Prostate gland (tissue), 2 donors: ENCODE data around the gene BCR. TPM values are rescaled to one million over a fixed set of nuclear protein-coding genes. Genes with fewer than 3 reads are reported as not detected.

ENCODE experiments used
- DNase-seq: peaks from one replicate; pipeline ENCODE4 v3.0.0-alpha.2; 2019; ENCODE audit warnings: low spot score
- H3K27ac ChIP-seq, 2 donors: fragments of 200-600 bp; sonication (generic); 2 replicates each; pipeline ENCODE4 v1.5.1; 2017 to 2019
- H3K27me3 ChIP-seq: fragments of 200-600 bp; sonication (generic); replicated peaks from 2 replicates; pipeline ENCODE4 v1.5.1; 2019; ENCODE audit not compliant: insufficient read depth
- H3K36me3 ChIP-seq, 2 donors: fragments of 200-600 bp; sonication (generic); 1 replicate in 1 of 2; 2 replicates in 1 of 2; pipeline versions ENCODE4 v1.5.1 to v1.8.1; 2017 to 2019
- H3K4me1 ChIP-seq: fragments of 200-600 bp; sonication (generic); replicated peaks from 2 replicates; pipeline ENCODE4 v1.5.1; 2019
- H3K4me3 ChIP-seq, 2 donors: fragments of 200-600 bp; sonication (generic); 2 replicates each; pipeline ENCODE4 v1.5.1; 2017 to 2019
- H3K9me3 ChIP-seq: fragments of 200-600 bp; sonication (generic); 2 replicates; pipeline ENCODE4 v1.5.1; 2017
- POLR2A ChIP-seq: fragments of 450-650 bp; IDR thresholded peaks from one replicate; pipeline ENCODE4 v1.6.1; 2016; ENCODE audit warnings: antibody characterized with exemption, mild to moderate bottlenecking
- POLR2AphosphoS5 ChIP-seq: sonication (generic); formaldehyde crosslinking; IDR thresholded peaks from one replicate; pipeline ENCODE4 v1.6.1; 2017; ENCODE audit warnings: antibody characterized with exemption
- WGBS: methylation state at CpG from one replicate; pipeline ENCODE4 v1.1.5; 2018; 5-methylcytosine and 5-hydroxymethylcytosine counted together
- intact Hi-C: fragments of 100-400 bp; cut with DNase I; formaldehyde crosslinking; loops from one replicate; pipeline ENCODE4 v1.14.2; 2022
- total RNA-seq, 2 donors: library from RNA; depleted of rRNA; stranded (reverse); fragments of >200 nt; gene quantifications; one replicate each; pipeline ENCODE4 v1.1.0, GENCODE V29; 2016
- TF ChIP-seq, protein P1 (sequence below), 4 experiments: fragments of 200-600 bp in 2 of 4; fragments of 450-650 bp in 2 of 4; sonication (generic) in 2 of 4; IDR thresholded peaks; 1 replicate in 3 of 4; 2 replicates in 1 of 4; pipeline ENCODE4 v1.5.1; 2016 to 2019; ENCODE audit warnings: antibody characterized with exemption in 4 of 4, mild to moderate bottlenecking in 2 of 4, moderate library complexity in 2 of 4

The BCR gene
- total RNA-seq, 2 donors from 2014 or later, result 32.7 to 88.8 TPM

DNA sequence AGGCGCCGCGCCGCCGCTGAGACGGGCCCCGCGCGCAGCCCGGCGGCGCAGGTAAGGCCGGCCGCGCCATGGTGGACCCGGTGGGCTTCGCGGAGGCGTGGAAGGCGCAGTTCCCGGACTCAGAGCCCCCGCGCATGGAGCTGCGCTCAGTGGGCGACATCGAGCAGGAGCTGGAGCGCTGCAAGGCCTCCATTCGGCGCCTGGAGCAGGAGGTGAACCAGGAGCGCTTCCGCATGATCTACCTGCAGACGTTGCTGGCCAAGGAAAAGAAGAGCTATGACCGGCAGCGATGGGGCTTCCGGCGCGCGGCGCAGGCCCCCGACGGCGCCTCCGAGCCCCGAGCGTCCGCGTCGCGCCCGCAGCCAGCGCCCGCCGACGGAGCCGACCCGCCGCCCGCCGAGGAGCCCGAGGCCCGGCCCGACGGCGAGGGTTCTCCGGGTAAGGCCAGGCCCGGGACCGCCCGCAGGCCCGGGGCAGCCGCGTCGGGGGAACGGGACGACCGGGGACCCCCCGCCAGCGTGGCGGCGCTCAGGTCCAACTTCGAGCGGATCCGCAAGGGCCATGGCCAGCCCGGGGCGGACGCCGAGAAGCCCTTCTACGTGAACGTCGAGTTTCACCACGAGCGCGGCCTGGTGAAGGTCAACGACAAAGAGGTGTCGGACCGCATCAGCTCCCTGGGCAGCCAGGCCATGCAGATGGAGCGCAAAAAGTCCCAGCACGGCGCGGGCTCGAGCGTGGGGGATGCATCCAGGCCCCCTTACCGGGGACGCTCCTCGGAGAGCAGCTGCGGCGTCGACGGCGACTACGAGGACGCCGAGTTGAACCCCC lies 798 bp downstream of the BCR start:
- H3K4me1 ChIP-seq, result peaks cover 17% of the 10 kb centered on the region
- H3K27ac ChIP-seq, result peak overlapping the region; percentile 47 to 65

DNA sequence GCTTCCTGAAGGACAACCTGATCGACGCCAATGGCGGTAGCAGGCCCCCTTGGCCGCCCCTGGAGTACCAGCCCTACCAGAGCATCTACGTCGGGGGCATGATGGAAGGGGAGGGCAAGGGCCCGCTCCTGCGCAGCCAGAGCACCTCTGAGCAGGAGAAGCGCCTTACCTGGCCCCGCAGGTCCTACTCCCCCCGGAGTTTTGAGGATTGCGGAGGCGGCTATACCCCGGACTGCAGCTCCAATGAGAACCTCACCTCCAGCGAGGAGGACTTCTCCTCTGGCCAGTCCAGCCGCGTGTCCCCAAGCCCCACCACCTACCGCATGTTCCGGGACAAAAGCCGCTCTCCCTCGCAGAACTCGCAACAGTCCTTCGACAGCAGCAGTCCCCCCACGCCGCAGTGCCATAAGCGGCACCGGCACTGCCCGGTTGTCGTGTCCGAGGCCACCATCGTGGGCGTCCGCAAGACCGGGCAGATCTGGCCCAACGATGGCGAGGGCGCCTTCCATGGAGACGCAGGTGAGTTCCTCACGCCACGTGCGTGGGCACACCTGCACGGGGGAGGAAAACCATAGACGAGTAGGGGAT lies 1.5 kb downstream of the BCR start:
- Histone ChIP-seq H3K4me3 (peak overlapping the region; percentile 51 to 54), H3K27ac (peak overlapping the region; percentile 47 to 65), H3K27me3 (no peaks in the 10 kb centered on the region), H3K4me1 (peaks cover 17% of the 10 kb centered on the region), H3K36me3 (no peaks in the 10 kb centered on the region), H3K9me3 (no peaks in the 10 kb centered on the region)
- 69% methylated on average over 41 of the region's 43 CpGs for WGBS
- no peak for DNase-seq
- intact Hi-C loops, result loop anchor here (5.0 kb wide), 1 partner anchor 340 kb away; no protein-coding TSS in a partner anchor
- TF ChIP-seq POLR2A (no peak), POLR2AphosphoS5 (no peak)
- TF ChIP-seq, protein P1, sequence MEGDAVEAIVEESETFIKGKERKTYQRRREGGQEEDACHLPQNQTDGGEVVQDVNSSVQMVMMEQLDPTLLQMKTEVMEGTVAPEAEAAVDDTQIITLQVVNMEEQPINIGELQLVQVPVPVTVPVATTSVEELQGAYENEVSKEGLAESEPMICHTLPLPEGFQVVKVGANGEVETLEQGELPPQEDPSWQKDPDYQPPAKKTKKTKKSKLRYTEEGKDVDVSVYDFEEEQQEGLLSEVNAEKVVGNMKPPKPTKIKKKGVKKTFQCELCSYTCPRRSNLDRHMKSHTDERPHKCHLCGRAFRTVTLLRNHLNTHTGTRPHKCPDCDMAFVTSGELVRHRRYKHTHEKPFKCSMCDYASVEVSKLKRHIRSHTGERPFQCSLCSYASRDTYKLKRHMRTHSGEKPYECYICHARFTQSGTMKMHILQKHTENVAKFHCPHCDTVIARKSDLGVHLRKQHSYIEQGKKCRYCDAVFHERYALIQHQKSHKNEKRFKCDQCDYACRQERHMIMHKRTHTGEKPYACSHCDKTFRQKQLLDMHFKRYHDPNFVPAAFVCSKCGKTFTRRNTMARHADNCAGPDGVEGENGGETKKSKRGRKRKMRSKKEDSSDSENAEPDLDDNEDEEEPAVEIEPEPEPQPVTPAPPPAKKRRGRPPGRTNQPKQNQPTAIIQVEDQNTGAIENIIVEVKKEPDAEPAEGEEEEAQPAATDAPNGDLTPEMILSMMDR (IDR thresholded peaks at IDR 0.05), result no peak

More for the DNA sequence above, 798 bp downstream of the BCR start:
- Histone ChIP-seq H3K27me3 (no peaks in the 10 kb centered on the region), H3K9me3 (no peaks in the 10 kb centered on the region), H3K4me3 (peak overlapping the region; percentile 51 to 54), H3K36me3 (no peaks in the 10 kb centered on the region)
- TF ChIP-seq POLR2A, result no peak
- TF ChIP-seq, protein P1 (IDR thresholded peaks at IDR 0.05), result no peak
- intact Hi-C loops, result loop anchor here (5.0 kb wide), 1 partner anchor 341 kb away; no protein-coding TSS in a partner anchor
- DNase-seq, result no peak
- WGBS, result 18% methylated on average over 61 of the region's 112 CpGs

DNA sequence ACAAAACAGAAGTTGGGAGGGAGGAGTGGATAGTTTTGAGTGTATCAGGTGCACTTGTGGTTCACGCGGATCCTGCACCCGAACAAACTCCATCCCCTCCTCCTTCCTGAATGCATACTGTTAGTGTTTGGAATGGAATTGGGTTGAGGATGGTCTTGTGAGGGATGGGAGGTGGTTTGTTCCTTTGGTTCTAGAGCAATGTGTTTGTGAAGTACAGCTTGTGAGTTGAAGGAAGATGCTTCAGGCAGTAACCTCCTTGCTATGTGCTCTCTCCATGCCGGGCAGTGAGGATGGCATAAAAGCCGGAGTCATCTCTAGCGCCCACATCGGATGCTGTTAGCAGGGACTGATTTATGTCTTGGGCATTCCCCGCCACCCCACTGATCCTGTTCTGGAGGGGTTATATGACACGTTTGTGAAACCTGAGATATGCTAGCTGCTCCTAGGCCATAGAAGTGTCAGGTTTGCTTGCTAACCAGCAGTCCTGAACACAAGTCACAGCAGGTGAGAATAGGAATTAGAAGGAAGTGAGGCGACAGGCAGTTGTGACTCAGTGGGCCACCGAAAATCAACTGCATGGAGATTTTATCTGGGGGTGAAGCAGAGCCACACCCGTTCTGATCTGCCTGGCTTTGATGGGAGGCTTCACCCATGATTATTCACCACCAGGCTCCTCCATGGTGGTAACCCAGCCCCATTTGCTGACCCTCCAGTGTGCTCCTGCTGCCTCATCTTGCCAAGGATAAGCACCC lies 2.2 kb downstream of the BCR start:
- WGBS, result 24% methylated on average over 12 of the region's 12 CpGs
- Histone ChIP-seq H3K4me1 (peaks cover 17% of the 10 kb centered on the region), H3K9me3 (no peaks in the 10 kb centered on the region), H3K27ac (peak overlapping the region; percentile 17 to 65), H3K36me3 (no peaks in the 10 kb centered on the region), H3K4me3 (peak overlapping the region; percentile 51 to 54), H3K27me3 (no peaks in the 10 kb centered on the region)
- TF ChIP-seq, protein P1 (IDR thresholded peaks at IDR 0.05), result no peak
- TF ChIP-seq POLR2A (no peak), POLR2AphosphoS5 (peak; percentile 28)
- intact Hi-C loops, result loop anchor here (5.0 kb wide), 1 partner anchor 340 kb away; no protein-coding TSS in a partner anchor
- peak; percentile 61 for DNase-seq

DNA sequence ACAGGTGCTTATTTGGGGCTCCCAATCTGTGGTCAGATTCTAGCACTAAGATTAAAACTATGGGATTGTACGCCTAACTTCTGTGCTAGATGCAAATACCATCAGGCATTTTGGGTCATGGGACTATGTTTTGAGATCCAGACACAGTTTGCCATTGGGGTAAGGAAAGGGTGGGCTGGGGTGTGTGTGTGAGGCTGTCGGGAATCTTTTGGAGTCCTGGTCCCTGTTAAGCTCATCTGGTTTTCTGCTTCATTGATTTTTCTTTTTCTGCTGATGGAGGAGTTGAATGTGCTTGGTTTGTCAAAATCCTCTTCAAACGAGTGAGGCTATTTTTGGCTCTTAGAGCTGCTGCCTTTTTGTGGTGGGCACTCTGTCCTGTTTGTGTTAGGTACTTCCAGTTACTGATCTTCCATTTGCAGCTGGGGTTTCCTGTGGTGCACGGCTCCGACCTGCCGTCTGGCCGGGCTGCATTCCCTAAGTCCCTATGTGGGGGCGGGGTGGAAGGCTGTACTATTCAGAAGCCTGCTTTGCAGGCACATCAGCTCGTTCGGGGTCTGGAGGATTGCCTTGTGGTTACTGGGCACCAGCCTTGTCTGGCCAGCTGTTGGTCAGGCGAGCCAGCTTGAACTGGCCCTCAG lies 2.9 kb downstream of the BCR start:
- peak; percentile 58 for DNase-seq
- Histone ChIP-seq H3K36me3 (no peaks in the 10 kb centered on the region), H3K27ac (peak overlapping the region; percentile 17 to 65), H3K27me3 (no peaks in the 10 kb centered on the region), H3K4me3 (peak overlapping the region; percentile 51 to 54), H3K9me3 (no peaks in the 10 kb centered on the region), H3K4me1 (peaks cover 17% of the 10 kb centered on the region)
- TF ChIP-seq POLR2A (no peak), POLR2AphosphoS5 (peak; percentile 43)
- TF ChIP-seq, protein P1 (IDR thresholded peaks at IDR 0.05), result no peak
- intact Hi-C loops, result loop anchor here (5.0 kb wide), 1 partner anchor 339 kb away; no protein-coding TSS in a partner anchor
- 10% methylated on average over 11 of the region's 11 CpGs for WGBS
